GM13977 (cell line): ENCODE results near the gene KANK4.

Experiments
- DNase-seq: peaks from one replicate; pipeline ENCODE4 v3.0.0; 2012; ENCODE audit warnings: low spot score
- CTCF ChIP-seq: IDR thresholded peaks from 2 replicates; pipeline ENCODE4 v1.5.1; 2012; ENCODE audit warnings: mild to moderate bottlenecking, control low read depth; ENCODE audit not compliant: insufficient read depth; ENCODE audit errors: extremely low read depth, missing control alignments
- in situ Hi-C: fragments of 300-500 bp; cut with MboI; formaldehyde crosslinking; loops from one replicate; pipeline ENCODE4 v1.12.0; 2022; ENCODE audit warnings: low sequenced_read_pairs, low pct_unique_long_range_greater_than_20kb, mixed read lengths, inconsistent platforms; ENCODE audit not compliant: unreplicated experiment

Gene KANK4

DNA sequence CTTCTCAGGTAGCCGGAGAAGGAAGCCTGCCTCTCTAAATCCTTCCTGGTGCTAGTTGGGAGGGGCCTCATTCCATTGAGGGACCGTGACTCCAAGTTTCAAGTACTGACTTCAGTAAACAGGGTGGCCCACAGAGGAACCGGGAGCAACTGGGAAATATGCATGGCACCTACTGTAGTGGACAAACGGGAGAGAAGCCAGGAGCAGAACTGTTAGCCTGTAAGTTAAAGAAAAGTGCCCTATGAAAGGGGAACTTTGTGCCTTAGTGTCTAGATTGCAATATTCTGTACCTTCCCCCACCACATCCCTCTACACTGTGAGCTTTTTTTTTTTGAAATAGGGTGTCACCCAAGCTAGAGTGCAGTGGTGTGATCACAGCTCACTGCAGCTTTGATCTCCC lies 33.2 kb upstream of the KANK4 start:
- in situ Hi-C loops, result no loop called here
- no peak for DNase-seq
- no peak for TF ChIP-seq CTCF

DNA sequence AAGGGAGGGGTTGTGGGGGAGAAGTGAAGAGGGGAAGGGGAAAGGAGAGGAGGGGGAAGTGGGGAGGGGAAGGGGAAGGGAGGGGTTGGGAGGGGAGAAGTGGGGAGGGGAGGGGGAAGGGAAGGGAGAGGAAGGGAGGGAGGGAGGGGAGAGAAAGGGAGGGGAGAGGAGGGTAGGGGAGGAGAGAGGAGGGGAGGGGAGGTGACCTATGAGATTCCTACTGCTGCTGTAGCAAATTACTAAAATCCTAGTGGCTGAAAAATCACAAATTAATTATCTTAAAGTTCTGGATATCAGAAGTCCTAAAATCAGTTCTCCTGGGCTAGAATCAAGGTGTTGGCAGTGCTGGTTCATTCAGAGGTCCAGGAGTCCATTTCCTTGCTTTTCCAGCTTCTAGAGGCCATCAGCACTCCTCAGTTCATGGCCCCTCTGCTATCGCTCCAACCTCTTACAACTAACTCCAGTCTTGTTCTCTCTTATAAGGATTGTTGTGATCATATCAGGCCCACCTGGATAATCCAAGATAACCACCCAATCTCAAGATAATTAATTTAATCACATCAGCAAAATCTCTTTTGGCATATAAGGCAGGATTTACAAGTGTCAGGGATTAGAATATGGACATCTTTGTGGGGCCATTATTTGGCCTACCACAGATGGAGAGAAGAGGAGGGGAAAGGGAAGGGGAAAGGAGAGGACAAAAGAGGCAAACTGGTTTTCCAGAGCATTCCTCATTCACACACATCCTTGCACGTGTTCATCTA lies 30.4 kb upstream of the KANK4 start:
- TF ChIP-seq CTCF, result no peak
- in situ Hi-C loops, result no loop called here
- no peak for DNase-seq

DNA sequence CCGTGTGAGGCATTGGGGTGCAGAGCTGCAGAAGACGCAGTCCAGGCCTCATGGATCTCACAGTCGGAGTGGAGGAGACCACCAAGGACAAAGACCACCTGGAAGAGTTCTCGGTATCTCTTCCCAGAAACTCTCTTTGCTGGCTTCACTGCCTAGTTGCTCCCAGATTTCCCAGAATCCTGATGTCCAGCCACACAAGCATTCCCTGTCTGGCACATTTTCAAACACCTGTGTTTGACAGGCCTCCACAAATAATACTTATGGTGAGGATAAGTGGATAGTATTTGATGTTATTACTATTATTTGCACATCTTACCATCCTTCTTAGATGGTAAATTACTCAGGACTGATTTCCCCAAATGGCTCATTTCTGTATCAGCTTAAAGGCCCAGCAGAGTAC lies 27.7 kb upstream of the KANK4 start:
- no peak for DNase-seq
- TF ChIP-seq CTCF, result no peak
- in situ Hi-C loops, result no loop called here

DNA sequence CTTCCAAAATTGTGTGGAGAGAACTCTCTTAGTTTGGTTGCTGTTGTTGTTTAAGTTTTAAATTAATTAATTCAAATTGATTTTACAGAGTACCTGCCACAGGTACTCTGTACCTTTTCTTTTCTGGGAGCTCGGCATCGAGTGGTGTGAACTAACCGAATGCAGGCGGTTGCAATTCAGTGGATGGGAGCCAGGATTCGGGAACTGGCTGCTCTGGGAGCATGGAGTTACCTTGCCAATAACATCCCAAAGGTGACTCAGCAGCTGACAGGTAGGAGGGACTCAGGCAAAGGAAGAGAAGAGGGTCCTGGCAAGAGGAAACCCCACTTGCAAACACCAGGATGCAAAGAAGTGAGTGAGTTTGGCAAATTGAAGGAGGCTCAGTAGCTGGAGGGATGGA lies 24.7 kb upstream of the KANK4 start:
- no peak for TF ChIP-seq CTCF
- in situ Hi-C loops, result no loop called here
- no peak for DNase-seq

- in situ Hi-C loops, result no loop called here
- DNase-seq, result no peak
- no peak for TF ChIP-seq CTCF
Observed at GRCh38 chr1:62342270-62342669, 23.0 kb upstream of the KANK4 start.

DNA sequence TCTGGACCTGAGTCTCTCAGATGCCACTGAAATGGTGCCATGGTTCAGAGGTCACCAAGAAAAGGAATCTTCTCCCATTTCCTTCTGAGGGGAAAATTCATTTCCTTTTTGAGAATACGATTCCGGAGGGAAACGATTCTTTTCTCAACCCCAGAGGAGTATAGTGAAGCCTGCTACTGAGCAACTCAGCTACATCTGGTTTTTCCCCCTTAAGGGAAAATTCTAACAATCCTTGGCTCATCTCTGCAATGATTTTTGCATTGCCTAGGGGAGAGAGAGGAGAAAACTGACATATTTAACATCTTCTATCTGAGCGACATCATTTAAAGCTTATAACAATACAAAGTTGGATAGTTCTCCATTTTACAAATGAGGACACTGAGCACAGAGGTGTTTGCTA lies 22.4 kb upstream of the KANK4 start:
- no peak for TF ChIP-seq CTCF
- no peak for DNase-seq
- in situ Hi-C loops, result no loop called here
